ENCODE data around the gene HAGHL. TPM values are rescaled to one million over a fixed set of nuclear protein-coding genes. Genes with fewer than 3 reads are reported as not detected.

Gene HAGHL
- total and polyA plus RNA-seq, 2 experiments from 2014 or later, result 21.6 to 35.3 TPM

GRCh38 chr16:715477-716199, 11.3 kb upstream of the HAGHL start:
- H3K27ac ChIP-seq (ENCODE audit: low read depth), result no peak overlapping the region
- peaks cover 44% of the 10 kb centered on the region for H3K27me3 Mint-ChIP-seq (ENCODE audit: insufficient read depth, low read depth, poor library complexity)
- peak; percentile 62 for DNase-seq (ENCODE audit: low spot score)

GRCh38 chr16:716200-716568, 10.7 kb upstream of the HAGHL start:
- H4K20me1 ChIP-seq (replicated peaks; ENCODE audit: insufficient read depth), result no peaks in the 10 kb centered on the region
- Mint-ChIP-seq H3K4me1 (peaks cover 13% of the 10 kb centered on the region; the same call in 2 of the 3 replicates), H3K9me3 (peaks cover 4% of the 10 kb centered on the region; the same call in 1 of the 3 replicates), H3K27me3 (ENCODE audit: insufficient read depth, low read depth, poor library complexity) (peaks cover 44% of the 10 kb centered on the region), H3K27ac (no peak overlapping the region), H3K36me3 (ENCODE audit: low read depth) (no peaks in the 10 kb centered on the region), H3K4me3 (peak overlapping the region; percentile 64)
- H3K79me2 ChIP-seq (replicated peaks; ENCODE audit: insufficient read depth), result no peaks in the 10 kb centered on the region
- ATAC-seq (peak; percentile 2), DNase-seq (ENCODE audit: low spot score) (peak; percentile 67)
- no peaks in the 10 kb centered on the region for H3K36me3 ChIP-seq (ENCODE audit: insufficient read depth)
- H3K27me3 ChIP-seq (ENCODE audit: insufficient read depth), result peaks cover 53% of the 10 kb centered on the region
- H3K27ac ChIP-seq (ENCODE audit: low read depth), result no peak overlapping the region
- TF ChIP-seq ZNF331 (CRISPR knock-in tag; IDR thresholded peaks at IDR 0.05; ENCODE audit: low read depth) (no peak), REST (IDR thresholded peaks at IDR 0.05; ENCODE audit: unreplicated experiment) (no peak), NANOG (IDR thresholded peaks at IDR 0.05; ENCODE audit: borderline replicate concordance) (no peak), ETS1 (IDR thresholded peaks at IDR 0.05) (no peak), JUNB (IDR thresholded peaks at IDR 0.05; ENCODE audit: unreplicated experiment) (no peak)
- peak overlapping the region; percentile 59; the same call in 1 of the 2 replicates for H3K4me3 ChIP-seq
- H3K4me1 ChIP-seq (ENCODE audit: insufficient read depth), result peaks cover 12% of the 10 kb centered on the region; the same call in 1 of the 2 replicates
- no peaks in the 10 kb centered on the region for H3F3A ChIP-seq (replicated peaks; ENCODE audit: low read depth)
- H2AFZ ChIP-seq, result no peak overlapping the region
- no peaks in the 10 kb centered on the region for H3K9me2 ChIP-seq (ENCODE audit: insufficient read depth)
- H3K4me2 ChIP-seq, result peak overlapping the region; percentile 81

More at GRCh38 chr16:715477-716199, 11.3 kb upstream of the HAGHL start:
- Histone ChIP-seq H3K36me3 (ENCODE audit: insufficient read depth) (no peaks in the 10 kb centered on the region), H3K27me3 (ENCODE audit: insufficient read depth) (peaks cover 53% of the 10 kb centered on the region), H4K20me1 (replicated peaks; ENCODE audit: insufficient read depth) (no peaks in the 10 kb centered on the region), H3K4me1 (ENCODE audit: insufficient read depth) (peaks cover 12% of the 10 kb centered on the region; the same call in 1 of the 2 replicates), H3K9me2 (ENCODE audit: insufficient read depth) (no peaks in the 10 kb centered on the region), H3K4me2 (peak overlapping the region; percentile 81), H2AFZ (no peak overlapping the region), H3F3A (replicated peaks; ENCODE audit: low read depth) (no peaks in the 10 kb centered on the region), H3K4me3 (peak overlapping the region; percentile 59), H3K79me2 (replicated peaks; ENCODE audit: insufficient read depth) (no peaks in the 10 kb centered on the region)
- Mint-ChIP-seq H3K4me1 (peaks cover 13% of the 10 kb centered on the region; the same call in 2 of the 3 replicates), H3K27ac (no peak overlapping the region), H3K9me3 (peaks cover 4% of the 10 kb centered on the region; the same call in 1 of the 3 replicates), H3K36me3 (ENCODE audit: low read depth) (no peaks in the 10 kb centered on the region), H3K4me3 (peak overlapping the region; percentile 64)
- peak; percentile 17 for ATAC-seq
- TF ChIP-seq EZH2 (IDR thresholded peaks at IDR 0.05; ENCODE audit: low read depth, unreplicated experiment) (peak; percentile 17), CTCF (conservative IDR thresholded peaks at IDR 0.05; ENCODE audit: low read depth in 2 of 2) (peak; percentile 9 to 54; a peak in 3 of 4 replicates), EZH2phosphoT487 (IDR thresholded peaks at IDR 0.05; ENCODE audit: unreplicated experiment) (no peak), ETS1 (IDR thresholded peaks at IDR 0.05) (no peak)
